Inflammatory macrophage (primary cell): ENCODE data around the gene CADM2.
"Not testable (repeated sequence)": the region's sequence is repeated elsewhere in the genome, so short reads cannot be mapped to it uniquely, and the experiment has no call there.

Experiments used
- DNase-seq, 2 donors: peaks; one replicate each; pipeline ENCODE4 v3.0.0-alpha.2; 2020 to 2022
- total RNA-seq, 18 experiments: gene quantifications; one replicate each; lab custom pipeline; 2026; ENCODE audit warnings: mixed read lengths in 6 of 18, inconsistent platforms in 2 of 18; lab: John Stamatoyannopoulos, UW

CADM2 gene
- total RNA-seq, result 0 to 0.69 (median 0.17) reads per million in 18 experiments

DNA sequence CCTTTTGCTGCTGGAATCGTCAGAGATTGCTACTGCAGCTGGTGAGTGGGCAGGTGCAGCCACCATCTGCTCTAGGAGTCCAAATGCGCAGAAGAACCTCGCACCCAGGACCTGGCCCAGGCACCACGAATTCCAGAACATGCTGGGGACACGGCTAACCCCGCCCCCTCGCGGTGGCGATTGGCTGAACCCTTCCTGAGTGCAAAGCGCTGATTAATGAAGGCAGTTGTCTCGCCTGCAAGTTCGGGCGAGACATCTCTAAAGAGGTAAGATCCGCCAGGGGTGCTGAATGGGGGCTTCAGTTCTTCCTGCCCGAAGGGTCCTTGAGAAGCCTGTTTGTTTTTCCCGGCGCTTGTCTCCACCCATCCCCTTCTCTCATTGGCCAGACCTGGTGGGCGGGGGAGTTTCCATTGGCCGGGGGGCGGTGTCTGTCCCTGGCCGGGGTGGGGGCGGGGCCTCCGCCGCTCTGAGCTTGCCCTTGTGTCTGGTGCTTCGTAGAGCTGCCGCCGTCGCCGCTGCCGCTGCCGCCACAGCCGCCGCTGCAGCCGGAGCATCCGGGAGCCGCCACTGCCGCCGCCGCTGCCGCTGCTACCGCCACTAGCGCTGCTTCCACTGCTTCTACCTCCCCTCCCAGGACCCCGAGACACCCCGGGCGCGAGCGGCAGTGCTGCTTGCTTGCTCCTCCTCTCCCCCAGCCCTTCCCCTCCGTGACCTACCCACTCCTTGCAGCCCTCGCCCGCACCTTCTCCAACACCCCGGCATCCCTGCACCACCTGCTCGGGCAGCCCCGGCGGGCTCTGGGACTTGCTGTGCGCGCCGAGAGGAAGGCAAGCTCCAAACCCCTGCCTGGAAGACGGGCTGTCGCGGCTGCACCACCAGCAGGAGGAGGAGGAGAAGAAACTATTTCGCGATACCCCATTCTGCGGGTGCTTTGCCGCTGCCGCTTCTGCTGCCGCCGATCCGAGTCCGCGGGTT lies at the start of gene CADM2:
TSS of gene CADM2 (plus strand) at position 495 of the 975 bp plus-strand sequence.
- DNase-seq, result peak; percentile 58 to 76

DNA sequence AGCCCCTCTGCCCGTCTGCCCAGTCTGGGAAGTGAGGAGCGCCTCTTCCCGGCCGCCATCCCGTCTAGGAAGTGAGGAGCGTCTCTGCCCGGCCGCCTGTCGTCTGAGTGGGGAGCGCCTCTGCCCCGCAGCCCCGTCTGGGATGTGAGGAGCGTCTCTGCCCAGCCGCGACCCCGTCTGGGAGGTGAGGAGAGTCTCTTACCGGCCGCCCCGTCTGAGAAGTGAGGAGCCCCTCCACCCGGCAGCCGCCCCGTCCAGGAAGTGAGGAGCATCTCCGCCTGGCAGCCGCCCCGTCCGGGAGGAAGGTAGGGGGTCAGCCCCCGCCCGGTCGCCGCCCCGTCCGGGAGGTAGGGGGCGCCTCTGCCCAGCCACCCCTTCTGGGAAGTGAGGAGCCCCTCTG lies 40.2 kb upstream of the CADM2 start:
- DNase-seq, result not testable (repeated sequence)

DNA sequence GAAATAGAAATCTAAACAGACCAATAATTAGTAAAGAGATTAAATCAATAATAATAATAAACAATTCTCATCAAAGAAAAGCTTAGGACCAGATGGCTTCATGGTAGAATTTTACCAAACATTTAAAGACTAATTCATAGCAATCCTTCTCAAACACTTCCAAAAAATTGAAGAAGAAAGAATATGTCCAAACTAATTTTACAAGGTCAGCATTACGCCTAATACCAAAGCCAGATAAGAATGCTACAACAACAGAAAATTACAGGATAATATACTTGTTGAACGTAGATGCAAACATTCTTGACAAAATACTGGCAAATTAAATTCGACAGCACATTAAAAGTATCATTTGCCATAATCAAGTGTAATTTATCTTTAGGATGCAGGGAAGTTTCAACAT lies 36.1 kb upstream of the CADM2 start:
- no peak for DNase-seq

DNA sequence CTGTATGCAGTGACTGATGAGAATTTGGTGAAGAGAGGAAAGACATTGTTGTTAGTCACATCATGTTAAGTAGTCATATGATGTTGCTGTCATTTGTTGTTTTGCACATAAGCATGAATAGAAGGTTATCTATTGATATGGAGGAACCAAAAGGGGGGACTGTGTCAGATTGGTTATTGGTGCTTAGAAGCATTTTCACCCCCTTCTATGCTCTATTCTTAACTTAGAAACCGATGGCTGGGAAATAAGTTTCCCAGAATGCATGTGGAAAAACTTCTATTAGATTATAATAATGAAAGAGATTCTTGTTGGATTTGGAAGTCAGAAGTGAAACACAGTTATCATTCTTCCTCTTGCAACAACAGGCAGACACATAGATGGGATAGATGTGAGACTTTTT lies 33.2 kb upstream of the CADM2 start:
- DNase-seq, result no peak

DNA sequence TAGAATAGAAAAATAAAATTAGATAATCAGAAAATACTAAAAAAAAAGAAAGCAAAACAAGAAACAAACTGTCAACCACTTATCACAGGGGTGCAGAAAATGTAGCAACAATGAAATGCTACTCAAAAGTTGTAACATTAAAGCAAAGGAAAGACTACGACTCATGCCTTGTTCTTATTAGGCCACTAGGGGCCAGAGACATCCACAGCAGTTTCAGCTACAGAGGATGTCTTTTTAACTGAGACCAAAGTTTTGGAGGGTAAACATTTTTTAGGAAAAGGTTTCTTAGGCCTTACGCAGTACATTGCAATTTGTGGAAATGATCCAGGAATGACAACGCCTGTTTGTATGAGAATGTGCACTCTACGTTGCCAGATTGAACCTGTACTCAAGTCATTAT lies 15.4 kb upstream of the CADM2 start:
- no peak for DNase-seq

DNA sequence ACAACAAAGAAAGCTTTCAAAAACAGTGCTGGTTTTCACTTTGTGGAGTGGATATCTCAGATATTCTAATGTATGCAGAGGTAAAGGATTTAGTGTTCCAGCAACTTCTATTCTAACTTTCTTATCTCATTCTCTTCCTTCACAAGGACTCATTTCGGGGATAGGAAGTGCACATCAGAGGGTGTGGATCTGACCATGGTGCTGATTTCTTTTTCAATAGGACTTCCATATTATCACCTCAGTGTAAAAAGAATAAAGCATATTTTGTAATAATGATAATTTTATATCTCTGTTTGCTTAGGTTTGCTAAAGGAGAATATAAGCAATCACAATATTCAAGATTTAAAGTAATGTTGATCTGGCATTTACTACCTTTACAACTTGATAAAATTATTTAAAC lies 12.5 kb upstream of the CADM2 start:
- no peak for DNase-seq

DNA sequence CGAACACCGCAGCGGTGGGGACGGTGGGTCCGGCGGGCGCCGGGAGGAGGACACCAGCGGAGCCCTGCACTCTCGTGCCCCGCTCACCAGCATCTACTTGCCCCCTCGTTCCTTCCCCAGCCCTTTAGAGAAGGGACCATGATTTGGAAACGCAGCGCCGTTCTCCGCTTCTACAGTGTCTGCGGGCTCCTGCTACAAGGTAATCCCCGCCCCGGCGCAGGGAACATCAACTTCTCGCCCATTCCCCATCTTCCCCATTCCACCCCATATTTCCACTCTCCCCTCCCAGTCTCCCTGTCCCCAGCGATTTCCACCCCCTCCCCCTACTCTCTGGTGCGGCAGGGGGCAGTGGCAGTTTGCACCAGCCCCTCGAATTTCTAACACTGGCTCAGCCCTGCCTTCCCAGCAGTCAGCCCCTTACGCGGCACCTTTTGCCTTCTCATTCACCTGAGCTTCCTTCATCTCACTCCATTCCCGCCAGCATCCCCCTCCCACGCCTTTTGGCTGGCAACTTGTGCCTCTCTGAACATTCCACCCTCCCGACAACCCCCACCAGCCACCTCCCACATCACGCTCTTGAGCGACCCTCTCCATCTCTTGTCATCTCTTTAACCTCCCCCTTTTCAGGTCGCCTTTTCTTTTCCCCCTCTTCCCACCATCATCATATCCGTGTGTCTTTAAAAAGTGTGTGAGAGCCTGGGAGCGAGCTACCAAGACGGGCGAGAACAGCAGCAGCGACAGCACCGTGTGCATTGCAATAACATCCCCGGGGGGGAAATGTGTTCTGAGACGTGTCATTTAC lies 882 bp downstream of the CADM2 start:
- no peak for DNase-seq

DNA sequence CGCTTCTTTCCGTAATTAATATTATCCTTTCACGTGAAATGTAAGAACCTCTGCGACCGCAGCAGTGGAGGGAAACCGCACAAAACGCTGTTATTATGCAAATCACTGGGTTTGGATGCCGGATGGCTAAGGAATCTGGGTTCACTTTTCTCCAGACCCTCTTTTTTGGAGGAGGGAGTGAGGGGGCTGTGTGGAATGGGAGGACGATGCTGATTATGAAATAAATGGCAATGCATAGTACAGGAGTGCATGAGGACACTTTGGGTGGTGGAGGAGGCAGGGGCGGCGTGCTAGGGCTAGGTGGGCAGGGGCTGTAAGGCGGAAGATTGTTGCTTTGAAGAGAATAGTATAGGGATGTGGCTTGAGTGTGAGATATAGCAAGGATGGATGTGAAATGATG lies 1.8 kb downstream of the CADM2 start:
- DNase-seq, result no peak

DNA sequence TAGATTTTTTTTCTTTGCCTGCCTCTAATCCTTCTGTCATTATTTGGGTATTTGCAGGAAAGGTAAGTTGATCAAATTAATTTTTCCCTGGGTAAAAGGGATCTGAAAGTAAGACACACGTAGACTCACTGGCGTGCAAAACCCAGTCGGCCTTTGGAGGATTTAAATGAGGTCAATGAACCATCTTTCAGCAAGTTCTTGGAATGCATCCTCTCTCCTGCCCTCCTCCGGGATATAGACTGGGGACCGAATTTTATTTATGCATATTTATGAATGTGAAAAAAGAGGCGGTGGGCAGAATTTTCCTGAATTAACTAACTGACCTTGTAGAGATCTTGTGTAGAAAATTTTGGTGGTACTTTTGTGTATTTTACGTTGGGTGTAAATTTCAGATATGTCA lies 2.2 kb downstream of the CADM2 start:
- no peak for DNase-seq

DNA sequence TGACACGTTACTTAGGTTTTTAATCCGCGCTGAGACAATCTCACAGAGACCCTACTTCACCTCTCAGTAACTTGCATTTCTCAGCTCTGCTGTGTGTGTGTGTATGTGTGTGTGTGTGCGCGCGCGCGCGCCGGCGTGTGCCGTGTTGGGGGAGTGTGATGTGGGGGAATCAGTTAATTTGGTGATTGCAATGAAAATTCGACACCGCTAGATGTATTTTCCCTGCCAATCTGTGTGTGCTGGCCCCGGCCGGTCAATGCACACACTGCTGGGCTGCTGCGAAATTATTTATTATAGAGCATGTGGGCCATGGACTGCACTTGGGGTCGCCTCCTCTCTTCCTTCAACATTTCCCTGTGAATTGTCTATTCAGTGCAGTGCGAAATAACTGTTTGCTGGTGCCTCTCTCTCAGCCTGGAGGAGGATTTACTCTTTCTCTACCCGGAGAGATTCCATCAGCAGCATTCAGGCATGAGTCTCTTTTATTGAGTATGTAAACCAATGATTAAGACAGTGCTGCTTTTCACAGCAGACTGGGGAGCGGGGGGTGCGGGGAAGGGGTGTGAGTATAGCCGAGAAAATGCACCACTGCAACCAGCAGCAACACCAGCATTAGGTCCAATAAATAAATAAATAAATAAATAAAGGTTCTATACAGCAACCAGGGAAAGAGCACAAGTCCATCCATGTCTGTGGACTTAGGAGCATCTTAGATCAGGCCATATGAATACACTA lies 2.9 kb downstream of the CADM2 start:
- no peak for DNase-seq

DNA sequence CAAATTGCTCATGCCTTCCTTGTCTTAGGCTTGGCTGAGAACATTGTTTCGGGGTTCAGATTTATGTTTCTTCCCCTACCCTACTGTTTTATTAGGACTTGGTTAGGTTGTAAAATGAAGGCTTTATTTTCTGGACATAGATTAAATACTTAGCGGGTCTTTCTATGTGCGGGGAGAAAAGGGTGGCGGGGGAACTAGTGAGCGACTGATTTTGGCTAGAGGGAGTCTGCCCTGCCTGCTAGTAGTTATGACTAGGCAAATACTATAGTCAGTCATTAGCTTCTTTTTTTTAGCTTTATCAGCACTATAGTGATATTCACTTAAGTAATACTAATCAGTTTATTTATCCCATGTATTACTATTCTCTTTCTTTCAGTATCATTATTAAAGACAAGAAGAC lies 3.6 kb downstream of the CADM2 start:
- DNase-seq, result no peak

DNA sequence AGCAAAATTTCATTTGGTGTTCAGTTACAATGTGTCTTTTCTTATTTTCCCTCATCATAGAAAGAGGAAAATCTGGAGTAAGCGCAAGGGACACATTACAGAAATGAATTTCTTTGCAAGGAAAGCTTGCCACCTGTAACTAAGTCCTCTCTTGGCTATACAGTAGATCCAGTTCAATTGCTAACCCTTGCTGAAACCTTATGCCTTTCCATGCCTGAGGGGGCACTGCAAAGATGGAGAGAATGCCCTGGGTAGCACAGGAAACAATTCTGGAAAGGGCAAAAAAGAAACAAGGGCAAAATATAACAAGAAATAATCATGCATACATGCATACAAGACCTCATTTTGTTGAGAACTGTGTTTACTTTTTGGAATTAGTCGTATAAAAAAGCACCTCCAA lies 4.3 kb downstream of the CADM2 start:
- DNase-seq, result no peak

DNA sequence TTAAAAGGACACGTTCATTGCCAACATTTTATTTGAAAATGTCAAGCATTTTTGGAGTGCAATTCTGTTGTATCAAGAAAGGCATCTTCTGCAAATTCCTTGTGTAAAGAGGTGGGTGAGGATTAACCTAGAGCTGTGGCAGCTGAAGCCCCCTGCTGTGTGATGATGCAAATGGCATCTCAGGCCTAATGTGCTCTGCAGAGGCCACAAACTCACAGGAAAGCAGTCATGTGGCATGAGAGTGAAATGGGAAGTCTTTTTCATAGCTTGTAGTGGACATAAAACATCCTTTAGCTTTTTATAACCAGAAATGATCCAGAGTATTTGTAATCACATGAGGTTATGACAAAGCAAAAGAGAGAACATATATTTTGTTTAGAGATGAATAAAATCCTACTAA lies 6.4 kb downstream of the CADM2 start:
- DNase-seq, result no peak

DNA sequence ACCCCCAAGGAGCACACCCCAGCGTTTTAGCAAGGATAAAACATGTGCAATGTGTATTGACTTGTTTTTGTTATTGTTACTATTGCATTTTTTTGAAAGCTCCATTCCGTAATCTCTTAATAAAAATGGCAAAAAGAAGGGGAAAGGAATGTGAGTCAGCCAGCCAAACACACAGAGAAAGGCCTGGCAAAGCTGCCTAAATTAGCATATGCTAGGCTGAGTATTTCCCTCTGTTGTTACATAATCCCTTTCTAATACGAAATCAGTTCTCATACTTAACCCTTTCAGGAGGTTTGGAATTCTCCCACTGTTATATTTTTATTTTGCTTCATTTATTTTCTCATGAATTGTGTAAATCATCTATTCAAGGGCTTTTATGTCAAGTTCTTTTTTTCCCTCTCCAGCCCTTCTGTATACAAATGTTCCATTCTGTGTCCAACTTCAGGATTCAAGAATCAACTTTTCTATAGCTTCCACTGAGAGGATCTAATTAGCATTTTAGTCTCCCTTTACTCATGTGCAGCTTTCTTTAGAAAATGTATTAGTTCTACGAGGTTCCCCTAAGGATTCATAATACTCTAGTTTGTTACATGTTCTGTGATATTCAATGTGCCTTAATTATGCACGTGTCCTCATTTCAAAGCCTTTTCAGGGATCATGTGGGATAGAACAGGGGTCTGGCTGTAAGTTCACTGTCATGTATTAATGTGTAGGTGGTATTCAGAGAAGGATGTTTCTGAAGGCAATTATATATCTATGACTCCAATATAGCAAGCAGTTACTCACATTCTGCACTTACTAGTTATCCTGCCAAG lies 9.2 kb downstream of the CADM2 start:
- no peak for DNase-seq

DNA sequence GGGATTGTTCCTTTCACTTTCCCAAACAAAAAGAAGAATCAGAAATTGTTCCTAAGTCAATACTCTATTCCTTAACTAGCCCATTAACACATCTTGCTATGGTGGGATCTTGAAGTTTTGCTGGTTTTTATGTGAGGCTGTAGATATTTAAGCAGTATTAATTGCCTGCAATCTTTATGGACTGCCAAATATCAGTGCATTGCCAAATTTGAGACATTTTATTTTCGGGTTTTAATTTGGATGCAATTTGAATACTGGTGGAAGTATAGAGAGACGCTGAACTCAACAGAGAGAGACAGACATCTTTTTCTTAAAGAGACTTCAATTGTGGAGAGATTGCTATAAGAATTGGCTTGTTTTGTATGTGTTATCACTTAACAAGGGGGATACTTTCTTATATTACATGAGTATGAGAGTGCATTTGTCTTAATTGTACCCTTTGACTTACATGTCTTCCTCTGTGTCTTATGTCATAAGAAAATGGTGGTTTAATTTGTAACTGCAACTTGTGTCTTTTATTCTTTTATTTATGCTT lies 10.0 kb downstream of the CADM2 start:
- no peak for DNase-seq

DNA sequence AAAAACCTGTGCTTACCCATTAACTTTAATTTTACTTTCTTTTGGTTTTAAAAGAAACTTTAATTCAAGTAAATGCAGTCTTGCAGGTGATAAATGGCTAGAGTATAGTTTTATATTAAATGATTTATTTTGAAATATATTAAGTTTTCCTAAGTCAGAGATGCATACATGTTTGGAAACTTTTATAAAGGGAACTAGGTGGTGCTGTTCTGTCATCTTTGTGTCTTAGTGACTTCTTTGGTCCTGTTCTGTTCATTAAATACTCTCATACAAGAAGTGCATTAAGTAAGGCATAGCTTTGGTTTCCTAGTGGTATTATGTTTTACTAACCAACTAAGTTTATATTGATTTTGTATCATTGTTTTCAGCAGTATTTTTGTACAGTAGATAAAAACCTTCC lies 15.6 kb downstream of the CADM2 start:
- no peak for DNase-seq

DNA sequence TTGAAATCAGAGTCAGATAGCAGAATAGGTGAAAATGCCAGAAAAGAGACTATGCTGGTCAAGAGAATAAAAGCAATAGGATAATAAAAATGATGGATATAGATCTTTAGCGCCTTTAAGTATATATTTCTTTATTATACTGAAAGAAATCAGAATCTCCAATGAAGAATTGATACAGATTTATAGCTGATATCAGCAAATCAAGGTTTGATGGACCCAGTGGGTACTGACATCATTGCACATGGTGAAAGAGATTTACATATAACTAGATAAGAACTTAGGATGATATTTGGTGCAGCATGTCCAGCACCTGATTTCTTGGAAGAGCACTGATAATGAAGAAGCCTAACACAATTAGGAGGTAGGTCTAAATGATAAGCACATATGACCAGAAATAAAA lies 18.2 kb downstream of the CADM2 start:
- DNase-seq, result no peak

DNA sequence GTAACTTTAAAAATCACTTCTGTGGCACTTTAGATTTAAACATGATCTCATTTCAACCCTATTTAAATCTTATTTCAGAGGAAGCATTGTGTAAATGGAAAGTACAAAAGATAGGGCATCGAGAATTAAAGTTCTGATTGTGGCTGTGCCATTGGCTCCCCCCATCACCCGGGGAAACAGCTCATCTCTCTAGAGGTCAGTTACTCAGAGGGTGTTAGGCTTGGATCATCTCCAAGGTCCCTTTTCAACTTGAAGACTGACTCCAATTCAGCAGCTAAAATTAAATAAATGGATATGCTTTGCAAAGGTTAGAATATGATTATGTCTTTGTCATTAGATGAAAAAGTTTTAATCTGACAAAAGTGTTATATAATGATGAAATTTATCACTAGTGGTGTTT lies 20.1 kb downstream of the CADM2 start:
- no peak for DNase-seq

DNA sequence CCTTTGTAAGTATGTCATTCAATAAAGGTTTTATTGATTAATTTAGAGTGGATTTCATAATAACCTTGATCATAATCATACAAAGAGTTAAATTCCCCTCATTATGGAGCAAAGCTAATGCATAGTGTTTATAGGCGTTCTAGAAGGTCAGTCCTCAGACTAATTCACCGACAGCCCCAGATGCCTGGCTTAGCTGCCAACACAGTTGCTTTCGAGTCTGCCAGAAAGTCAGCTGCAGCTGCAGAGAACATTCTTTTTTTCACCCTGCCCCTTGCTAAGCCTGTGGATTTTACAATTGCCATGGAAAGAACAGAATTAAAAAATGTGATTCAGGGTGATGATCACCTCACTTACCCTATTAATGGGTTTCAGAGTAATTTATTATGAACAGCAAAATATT lies 21.2 kb downstream of the CADM2 start:
- no peak for DNase-seq

DNA sequence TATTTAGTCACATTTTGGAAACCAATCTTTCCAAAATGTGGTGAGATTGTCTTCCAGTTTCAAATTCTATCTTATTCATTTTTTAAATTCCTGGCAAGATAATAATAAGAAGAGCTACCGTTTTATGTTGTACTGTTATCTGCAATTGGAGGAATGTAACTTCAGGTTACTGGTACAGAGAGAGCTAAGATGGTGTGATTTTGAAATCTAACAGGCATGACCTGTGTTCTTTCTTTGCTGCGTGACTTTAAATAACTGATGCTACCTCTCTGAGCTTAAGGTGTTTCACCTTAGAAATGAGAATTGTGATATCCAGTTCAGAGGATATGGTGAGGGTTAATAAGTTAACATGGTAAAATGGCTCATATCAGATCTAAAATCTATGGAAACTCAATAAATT lies 21.7 kb downstream of the CADM2 start:
- no peak for DNase-seq

DNA sequence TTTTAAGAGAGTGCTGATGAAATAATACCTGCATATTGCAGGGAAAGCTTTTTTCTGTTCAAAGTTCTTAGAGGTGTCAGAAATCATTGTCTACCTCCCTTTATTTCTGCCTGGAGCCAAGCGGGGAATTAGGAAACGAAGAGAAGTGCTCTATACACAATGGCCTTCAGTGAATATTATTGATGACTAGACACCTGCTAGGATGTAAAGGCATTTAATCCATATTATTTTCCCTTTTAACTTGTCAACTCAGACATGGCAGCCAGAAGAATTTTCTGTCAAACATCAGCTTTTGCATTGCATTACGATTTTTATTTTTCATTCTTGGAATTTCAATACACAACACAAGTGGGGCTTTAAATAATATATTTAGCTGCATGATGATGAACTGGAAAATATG lies 24.7 kb downstream of the CADM2 start:
- no peak for DNase-seq

DNA sequence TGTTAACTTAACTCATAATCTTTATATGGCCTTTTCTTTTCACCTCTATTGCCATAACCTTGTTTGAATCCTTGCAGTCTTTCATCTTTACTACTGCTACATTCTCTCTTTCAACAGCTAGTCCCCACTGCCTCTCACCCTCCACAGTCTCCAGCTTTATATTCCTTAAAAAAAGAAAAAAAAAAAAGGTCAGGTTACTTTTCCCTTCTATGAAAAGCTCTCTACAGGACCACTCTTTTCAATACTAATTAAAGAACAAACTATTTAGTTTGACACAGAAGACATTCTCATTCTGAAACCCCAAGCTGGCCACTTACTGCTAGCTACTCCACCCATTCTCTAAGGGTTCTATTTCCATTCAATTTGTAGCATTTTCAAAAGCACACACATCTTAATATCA lies 25.6 kb downstream of the CADM2 start:
- DNase-seq, result no peak
